ENCODE results near the gene NUP43.

- TF ChIP-seq CTCF (IDR thresholded peaks at IDR 0.05; ENCODE audit: poor library complexity, severe bottlenecking) (no peak), EZH2 (IDR thresholded peaks at IDR 0.05; ENCODE audit: borderline replicate concordance, insufficient read depth, low read length, poor library complexity, severe bottlenecking) (no peak), EP300 (conservative IDR thresholded peaks at IDR 0.05; ENCODE audit: poor library complexity, severe bottlenecking) (no peak)
These were observed 51.4 kb downstream of the NUP43 start for GRCh38 chr6:149694921-149695320.
